Fibroblast of lung (primary cell): ENCODE data around the gene CPNE4. TPM values are rescaled to one million over a fixed set of nuclear protein-coding genes. Genes with fewer than 3 reads are reported as not detected.

Source experiments
- DNase-seq, 2 donors: peaks; one replicate each; pipeline versions ENCODE4 v3.0.0 to v3.0.0-alpha.2; 2010; ENCODE audit warnings: low read depth in 2 of 2
- H2AFZ ChIP-seq: 2 replicates; pipeline ENCODE4 v1.5.1; 2012; ENCODE audit warnings: low read length, control low read depth, inconsistent platforms
- H3K27ac ChIP-seq: 2 replicates; pipeline ENCODE4 v1.5.1; 2011; ENCODE audit warnings: low read length, control low read depth; ENCODE audit not compliant: insufficient read depth
- H3K27me3 ChIP-seq: 2 replicates; pipeline ENCODE4 v1.5.1; 2011; ENCODE audit warnings: mild to moderate bottlenecking, low read length; ENCODE audit not compliant: control insufficient read depth, insufficient read depth
- H3K36me3 ChIP-seq: 2 replicates; pipeline ENCODE4 v1.5.1; 2011; ENCODE audit warnings: low read length; ENCODE audit not compliant: control insufficient read depth, insufficient read depth
- H3K4me1 ChIP-seq: 2 replicates; pipeline ENCODE4 v1.5.1; 2011; ENCODE audit warnings: low read length; ENCODE audit not compliant: control insufficient read depth, insufficient read depth; ENCODE audit errors: extremely low read depth
- H3K4me2 ChIP-seq: 2 replicates; pipeline ENCODE4 v1.5.1; 2011; ENCODE audit warnings: low read length, control low read depth; ENCODE audit not compliant: insufficient read depth; ENCODE audit errors: extremely low read depth
- H3K4me3 ChIP-seq, 4 experiments: fragments of 200-600 bp in 1 of 4; sonication (generic) in 1 of 4; replicated peaks in 1 of 4; 2 replicates each; pipeline ENCODE4 v1.5.1; 2011 to 2016; ENCODE audit warnings: low read length in 4 of 4, low read depth in 3 of 4, mild to moderate bottlenecking in 3 of 4, control low read depth in 2 of 4, inconsistent platforms in 1 of 4, mixed read lengths in 1 of 4; ENCODE audit not compliant: insufficient read depth in 1 of 4; ENCODE audit errors: control extremely low read depth in 1 of 4
- H3K79me2 ChIP-seq: 2 replicates; pipeline ENCODE4 v1.5.1; 2012; ENCODE audit warnings: mild to moderate bottlenecking, low read length, inconsistent platforms; ENCODE audit not compliant: control insufficient read depth, insufficient read depth
- H3K9ac ChIP-seq: 2 replicates; pipeline ENCODE4 v1.5.1; 2011; ENCODE audit warnings: mild to moderate bottlenecking, low read length, control low read depth; ENCODE audit not compliant: insufficient read depth
- H3K9me3 ChIP-seq: 2 replicates; pipeline ENCODE4 v1.5.1; 2012; ENCODE audit warnings: low read depth, low read length; ENCODE audit not compliant: control insufficient read depth, insufficient read depth
- H4K20me1 ChIP-seq: 2 replicates; pipeline ENCODE4 v1.5.1; 2011; ENCODE audit warnings: low read length; ENCODE audit not compliant: control insufficient read depth, insufficient read depth; ENCODE audit errors: extremely low read depth
- CTCF ChIP-seq, 2 donors: IDR thresholded peaks in 1 of 2; conservative IDR thresholded peaks in 1 of 2; 1 replicate in 1 of 2; 2 replicates in 1 of 2; pipeline ENCODE4 v1.5.1; 2011 to 2012; ENCODE audit warnings: low read length in 2 of 2, control low read depth in 1 of 2, inconsistent platforms in 1 of 2, low read depth in 1 of 2, mild to moderate bottlenecking in 1 of 2
- EZH2 ChIP-seq: IDR thresholded peaks from 2 replicates; pipeline ENCODE4 v1.5.1; 2012; ENCODE audit warnings: low read length, control low read depth, mild to moderate bottlenecking; ENCODE audit errors: missing control alignments
- polyA plus RNA-seq, 2 donors: library from polyadenylated mRNA; depleted of rRNA in 1 of 2; stranded (reverse) in 1 of 2; unstranded in 1 of 2; fragments of >200 nt; gene quantifications; 2 replicates each; pipeline ENCODE4 v1.2.1, GENCODE V29; 2011 to 2012; ENCODE audit warnings: missing spikeins in 1 of 2
- total RNA-seq: library from RNA; depleted of rRNA; stranded (reverse); fragments of >200 nt; gene quantifications from 2 replicates; pipeline ENCODE4 v1.2.1, GENCODE V29; 2014

CPNE4 gene
- total and polyA plus RNA-seq, 2 donors (not counting 1 experiment from before 2014, with no cell fraction given) = 0.17 TPM; not detected in 1

GRCh38 chr3:131723343-131723742, 311.5 kb downstream of the CPNE4 start:
- Histone ChIP-seq H3K27ac (no peak overlapping the region), H3K27me3 (no peaks in the 10 kb centered on the region), H3K36me3 (no peaks in the 10 kb centered on the region), H2AFZ (no peak overlapping the region), H4K20me1 (no peaks in the 10 kb centered on the region), H3K79me2 (no peaks in the 10 kb centered on the region), H3K4me1 (no peaks in the 10 kb centered on the region), H3K9me3 (no peaks in the 10 kb centered on the region), H3K9ac (no peak overlapping the region), H3K4me2 (no peak overlapping the region), H3K4me3 (no peak overlapping the region)
- TF ChIP-seq EZH2 = no peak
- TF ChIP-seq CTCF (conservative IDR thresholded peaks at IDR 0.05 in 1 of 2, IDR thresholded peaks at IDR 0.05 in 1 of 2; ENCODE audit: low read depth in 1 of 2, low read length in 2 of 2) = no peak
- no peak for DNase-seq

- TF ChIP-seq EZH2 (no peak), CTCF (conservative IDR thresholded peaks at IDR 0.05 in 1 of 2, IDR thresholded peaks at IDR 0.05 in 1 of 2; ENCODE audit: low read depth in 1 of 2, low read length in 2 of 2) (no peak)
- no peak overlapping the region for H3K27ac ChIP-seq
- no peaks in the 10 kb centered on the region for H3K9me3 ChIP-seq
- no peak for DNase-seq
- H3K4me1 ChIP-seq = no peaks in the 10 kb centered on the region
- H3K27me3 ChIP-seq = no peaks in the 10 kb centered on the region
- H3K4me2 ChIP-seq = no peak overlapping the region
- H3K9ac ChIP-seq = no peak overlapping the region
- no peaks in the 10 kb centered on the region for H3K79me2 ChIP-seq
- H2AFZ ChIP-seq = no peak overlapping the region
- H4K20me1 ChIP-seq = no peaks in the 10 kb centered on the region
- H3K36me3 ChIP-seq = no peaks in the 10 kb centered on the region
- no peak overlapping the region for H3K4me3 ChIP-seq
Observed at GRCh38 chr3:131717493-131717892, 317.3 kb downstream of the CPNE4 start.

- TF ChIP-seq EZH2 = no peak
- no peaks in the 10 kb centered on the region for H3K4me1 ChIP-seq
Observed at GRCh38 chr3:131716943-131717342, 317.9 kb downstream of the CPNE4 start.

More at GRCh38 chr3:131716943-131717342, 317.9 kb downstream of the CPNE4 start:
- Histone ChIP-seq H3K36me3 (no peaks in the 10 kb centered on the region), H3K4me3 (no peak overlapping the region), H3K9ac (no peak overlapping the region), H3K4me2 (no peak overlapping the region), H3K79me2 (no peaks in the 10 kb centered on the region), H3K27me3 (no peaks in the 10 kb centered on the region), H2AFZ (no peak overlapping the region), H3K27ac (no peak overlapping the region), H3K9me3 (no peaks in the 10 kb centered on the region), H4K20me1 (no peaks in the 10 kb centered on the region)
- DNase-seq = no peak
